Measurements from ENCODE around the gene CTNND2.

DNA sequence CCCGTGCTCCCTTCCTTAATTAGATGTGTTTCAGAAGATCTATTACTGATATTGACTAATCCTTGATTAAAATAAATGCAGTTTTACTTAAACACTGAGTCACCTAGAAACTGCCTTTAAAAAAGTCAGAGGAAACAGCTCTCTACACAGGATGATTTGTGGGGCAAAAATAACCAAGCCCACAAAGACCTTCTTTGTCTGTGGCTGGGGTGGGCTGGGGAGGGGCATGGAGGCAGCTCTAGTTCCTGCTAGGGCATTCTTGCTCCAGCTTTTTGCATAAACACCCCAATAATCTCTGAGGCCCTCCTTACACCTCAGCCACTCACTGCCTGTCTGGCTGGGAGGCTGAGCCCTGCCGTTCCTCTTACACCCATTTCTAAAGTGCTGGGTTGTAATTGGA lies 915.6 kb downstream of the CTNND2 start:
- TF ChIP-seq, protein P1, sequence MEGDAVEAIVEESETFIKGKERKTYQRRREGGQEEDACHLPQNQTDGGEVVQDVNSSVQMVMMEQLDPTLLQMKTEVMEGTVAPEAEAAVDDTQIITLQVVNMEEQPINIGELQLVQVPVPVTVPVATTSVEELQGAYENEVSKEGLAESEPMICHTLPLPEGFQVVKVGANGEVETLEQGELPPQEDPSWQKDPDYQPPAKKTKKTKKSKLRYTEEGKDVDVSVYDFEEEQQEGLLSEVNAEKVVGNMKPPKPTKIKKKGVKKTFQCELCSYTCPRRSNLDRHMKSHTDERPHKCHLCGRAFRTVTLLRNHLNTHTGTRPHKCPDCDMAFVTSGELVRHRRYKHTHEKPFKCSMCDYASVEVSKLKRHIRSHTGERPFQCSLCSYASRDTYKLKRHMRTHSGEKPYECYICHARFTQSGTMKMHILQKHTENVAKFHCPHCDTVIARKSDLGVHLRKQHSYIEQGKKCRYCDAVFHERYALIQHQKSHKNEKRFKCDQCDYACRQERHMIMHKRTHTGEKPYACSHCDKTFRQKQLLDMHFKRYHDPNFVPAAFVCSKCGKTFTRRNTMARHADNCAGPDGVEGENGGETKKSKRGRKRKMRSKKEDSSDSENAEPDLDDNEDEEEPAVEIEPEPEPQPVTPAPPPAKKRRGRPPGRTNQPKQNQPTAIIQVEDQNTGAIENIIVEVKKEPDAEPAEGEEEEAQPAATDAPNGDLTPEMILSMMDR (IDR thresholded peaks at IDR 0.05), result no peak
- TF ChIP-seq EZH2phosphoT487 (IDR thresholded peaks at IDR 0.05; ENCODE audit: borderline replicate concordance, low read depth), result no peak
- TF ChIP-seq RFX5 (IDR thresholded peaks at IDR 0.05; ENCODE audit: low read length), result no peak
- no peak for TF ChIP-seq YY1 (IDR thresholded peaks at IDR 0.05; ENCODE audit: low read depth)
- TF ChIP-seq RCOR1 (IDR thresholded peaks at IDR 0.05; ENCODE audit: low read length), result no peak
- TF ChIP-seq EP300 (IDR thresholded peaks at IDR 0.05; ENCODE audit: borderline replicate concordance in 1 of 2, low read depth in 1 of 2, low read length in 1 of 2), result no peak
- no peak for TF ChIP-seq SIN3A (IDR thresholded peaks at IDR 0.05; ENCODE audit: borderline replicate concordance, low read depth, low read length)
- no peak for TF ChIP-seq TCF12 (IDR thresholded peaks at IDR 0.05)

All from SK-N-SH (cell line).